Immature natural killer cell (primary cell): ENCODE results near the gene TMOD1. TPM values are rescaled to one million over a fixed set of nuclear protein-coding genes. Genes with fewer than 3 reads are reported as not detected.
A peak's percentile ranks its signal among the peaks of the same experiment; 100 is the strongest.
"Not testable (repeated sequence)": the region's sequence is repeated elsewhere in the genome, so short reads cannot be mapped to it uniquely, and the experiment has no call there.

Experiments
- DNase-seq, 3 donors: peaks; one replicate each; pipeline ENCODE4 v3.0.0; 2022; ENCODE audit warnings: mixed read lengths in 1 of 3
- H3K27ac Mint-ChIP-seq, 6 donors: one replicate each; pipeline ENCODE4 v1.8.0; 2020; ENCODE audit warnings: mixed read lengths in 6 of 6, mild to moderate bottlenecking in 5 of 6, inconsistent platforms in 4 of 6, moderate library complexity in 3 of 6
- H3K27me3 Mint-ChIP-seq, 3 donors: one replicate each; pipeline ENCODE4 v1.8.0; 2020 to 2021; ENCODE audit warnings: low read depth in 3 of 3, mild to moderate bottlenecking in 3 of 3, mixed read lengths in 3 of 3, moderate library complexity in 3 of 3, inconsistent platforms in 1 of 3
- H3K36me3 Mint-ChIP-seq, 3 donors: one replicate each; pipeline ENCODE4 v1.8.0; 2020; ENCODE audit warnings: mixed read lengths in 3 of 3, inconsistent platforms in 2 of 3, mild to moderate bottlenecking in 2 of 3
- H3K4me1 Mint-ChIP-seq, 2 donors: one replicate each; pipeline ENCODE4 v1.8.0; 2020; ENCODE audit warnings: inconsistent platforms in 2 of 2, mild to moderate bottlenecking in 2 of 2, mixed read lengths in 2 of 2, moderate library complexity in 1 of 2
- H3K4me3 Mint-ChIP-seq, 5 donors: one replicate each; pipeline ENCODE4 v1.8.0; 2020; ENCODE audit warnings: mild to moderate bottlenecking in 5 of 5, mixed read lengths in 5 of 5, inconsistent platforms in 3 of 5, moderate library complexity in 3 of 5
- H3K9me3 Mint-ChIP-seq, 6 donors: one replicate each; pipeline ENCODE4 v1.8.0; 2020; ENCODE audit warnings: mild to moderate bottlenecking in 6 of 6, mixed read lengths in 6 of 6, inconsistent platforms in 4 of 6, moderate library complexity in 3 of 6
- polyA plus RNA-seq, 3 donors: library from polyadenylated mRNA; unstranded; fragments of 300-500 nt; fragmentation: Illumina TruSeq; gene quantifications; one replicate each; pipeline ENCODE4 v1.2.3, GENCODE V29; 2021

TMOD1 gene
- polyA plus RNA-seq, 3 donors from 2014 or later: 1.7 to 4.8 (median 3.7) TPM

DNA sequence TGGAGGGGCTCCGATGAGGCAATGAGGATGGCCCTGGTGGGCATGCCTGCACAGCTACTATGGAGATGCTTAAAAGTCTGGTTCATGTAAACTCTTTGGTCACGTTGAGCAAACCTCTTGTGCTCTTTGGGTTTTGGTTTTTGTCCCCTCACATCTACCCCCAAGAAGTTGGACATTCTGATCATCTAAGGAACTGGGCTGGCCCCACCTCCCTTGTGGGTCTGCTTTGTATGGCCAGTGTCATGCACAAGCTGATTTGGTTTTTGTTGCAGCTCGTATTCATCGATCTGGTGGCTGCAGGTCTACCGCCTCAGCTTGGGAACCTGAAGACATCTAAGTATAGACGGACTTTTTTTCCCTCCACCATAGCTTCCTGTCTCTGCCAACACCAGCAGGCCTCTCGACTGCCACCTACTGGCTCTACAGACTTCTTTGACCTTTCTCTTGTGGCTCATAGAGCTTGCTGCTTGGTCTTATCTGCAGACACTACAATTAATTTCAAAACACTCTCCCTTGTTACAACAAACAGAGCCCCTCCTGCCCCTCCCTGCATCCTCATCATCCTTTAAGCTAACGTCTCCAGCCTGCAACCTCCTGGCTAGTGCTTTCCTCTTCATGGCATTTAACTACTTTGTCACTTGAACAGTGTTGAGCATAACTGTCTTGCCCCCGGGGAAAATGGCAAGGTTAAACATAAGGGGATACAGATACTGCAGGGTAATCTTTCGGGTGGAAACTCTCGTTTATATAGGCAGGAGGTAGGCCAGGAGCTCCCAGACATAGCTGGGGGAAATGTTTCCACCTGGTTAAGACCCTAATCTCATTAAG is 97.2 kb downstream of the TMOD1 start:
- peaks cover 8% of the 10 kb centered on the region in 2 donors for H3K4me1 Mint-ChIP-seq
- peak; percentile 59 to 68 (median 66) for DNase-seq
- H3K9me3 Mint-ChIP-seq: no peaks in the 10 kb centered on the region
- H3K4me3 Mint-ChIP-seq: peak overlapping the region; percentile 36 to 71 (median 64)
- H3K36me3 Mint-ChIP-seq: peaks cover 20 to 31% (median 25%) of the 10 kb centered on the region in 3 donors
- H3K27ac Mint-ChIP-seq: peak overlapping the region in 5 of 6 donors; percentile 38 to 66 (median 60)
- H3K27me3 Mint-ChIP-seq: peaks cover 0 to 2% (median 0%) of the 10 kb centered on the region in 3 donors

DNA sequence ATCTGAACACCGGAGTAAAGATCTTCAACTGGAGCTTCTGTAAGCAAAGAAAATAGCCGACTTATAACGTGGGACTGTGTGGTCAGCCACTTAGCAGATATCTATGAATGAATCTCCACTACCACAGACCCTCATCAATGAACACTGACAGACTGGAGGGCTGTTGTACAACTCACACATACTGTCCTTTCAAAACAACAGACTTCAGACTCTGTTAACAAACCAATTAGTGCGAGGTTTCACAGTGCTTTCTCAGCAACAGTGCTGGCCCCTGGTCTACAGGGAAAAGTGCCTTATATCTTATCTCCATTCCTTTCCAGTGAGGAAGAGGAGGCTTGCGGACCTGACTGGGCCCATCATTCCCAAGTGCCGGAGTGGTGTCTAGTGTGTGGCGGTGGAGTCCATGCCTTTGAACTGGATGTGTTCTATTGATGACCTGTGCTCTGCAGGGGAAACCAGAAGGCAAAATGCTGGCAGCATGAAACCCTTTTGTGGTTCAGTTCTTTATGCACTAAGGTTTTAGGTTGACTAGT is 97.9 kb downstream of the TMOD1 start:
- Mint-ChIP-seq H3K27ac (no peak overlapping the region), H3K9me3 (no peaks in the 10 kb centered on the region), H3K4me3 (no peak overlapping the region), H3K4me1 (peaks cover 8% of the 10 kb centered on the region in 2 donors), H3K27me3 (peaks cover 0 to 2% (median 0%) of the 10 kb centered on the region in 3 donors), H3K36me3 (peaks cover 20 to 31% (median 25%) of the 10 kb centered on the region in 3 donors)
- no peak for DNase-seq

DNA sequence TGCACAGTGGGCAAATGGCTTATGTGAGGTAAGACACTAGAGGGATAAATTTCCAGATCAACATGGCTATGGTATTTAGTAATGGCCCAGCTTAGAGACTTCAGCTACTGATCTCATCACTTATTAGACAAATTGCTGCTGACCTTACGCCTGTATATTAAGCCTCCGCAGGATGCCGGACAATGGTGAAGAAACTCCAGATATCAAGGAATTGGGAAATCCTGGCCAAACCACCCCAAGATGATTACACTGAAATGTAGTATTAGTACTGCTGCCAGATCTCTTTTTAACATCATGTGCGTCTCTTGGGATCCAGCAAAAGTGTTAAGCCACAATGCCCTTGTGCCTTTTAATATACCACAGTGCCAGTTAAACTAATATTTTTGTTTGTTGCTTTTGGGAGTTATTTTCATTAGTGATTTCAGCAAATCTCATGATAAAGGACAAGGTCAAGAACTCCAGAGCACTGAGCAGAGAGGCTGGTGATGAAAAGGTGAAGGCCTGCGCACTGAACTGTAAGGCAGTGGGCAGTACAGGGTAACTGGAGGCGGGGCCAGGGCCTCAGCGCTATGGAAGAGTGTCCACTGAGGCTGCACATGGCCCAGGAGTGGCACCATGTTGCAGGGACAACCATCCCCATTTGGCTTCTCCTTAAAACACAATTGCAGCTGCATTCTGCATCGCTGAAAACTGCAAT is 99.2 kb downstream of the TMOD1 start:
- no peak for DNase-seq
- Mint-ChIP-seq H3K4me1 (peaks cover 8% of the 10 kb centered on the region in 2 donors), H3K36me3 (peaks cover 20 to 39% (median 25%) of the 10 kb centered on the region in 3 donors), H3K27me3 (peaks cover 0 to 2% (median 0%) of the 10 kb centered on the region in 3 donors), H3K4me3 (no peak overlapping the region), H3K9me3 (no peaks in the 10 kb centered on the region), H3K27ac (no peak overlapping the region)

DNA sequence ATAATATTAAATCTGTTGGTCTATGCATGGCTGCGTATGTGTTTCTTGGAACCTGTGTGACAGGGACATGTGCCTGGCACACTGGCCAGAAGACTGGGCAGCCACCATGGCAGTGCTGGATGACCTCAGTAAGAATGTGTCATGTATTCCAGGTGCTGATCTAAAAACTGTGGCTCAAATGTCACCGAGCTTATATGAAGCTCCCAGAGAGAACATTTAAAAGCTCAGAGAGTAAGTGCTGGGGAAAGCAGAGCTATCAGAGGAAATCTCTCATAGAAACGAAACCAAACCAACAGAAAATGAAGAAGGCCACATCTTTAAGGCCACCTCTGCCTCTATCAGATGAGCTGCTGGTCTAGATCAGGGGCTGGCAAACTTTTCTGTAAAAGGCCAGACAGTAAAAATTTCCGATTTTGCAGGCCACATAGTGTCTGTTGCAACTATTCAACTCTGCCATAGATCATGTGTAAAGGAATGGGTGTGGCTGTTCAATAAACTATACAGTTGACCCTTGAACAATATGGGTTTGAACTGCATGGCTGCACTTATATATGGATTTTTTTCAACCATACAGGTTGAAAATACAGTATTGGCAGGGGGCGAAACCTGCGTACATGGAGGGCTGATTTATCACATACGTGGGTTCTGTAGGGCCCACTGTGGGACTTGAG is 99.9 kb downstream of the TMOD1 start:
- no peak for DNase-seq
- Mint-ChIP-seq H3K9me3 (no peaks in the 10 kb centered on the region), H3K4me1 (peaks cover 8% of the 10 kb centered on the region in 2 donors), H3K36me3 (peaks cover 20 to 41% (median 25%) of the 10 kb centered on the region in 3 donors), H3K27me3 (peaks cover 0 to 2% (median 0%) of the 10 kb centered on the region in 3 donors), H3K27ac (peak overlapping the region in 1 of 6 donors; percentile 36), H3K4me3 (no peak overlapping the region)

DNA sequence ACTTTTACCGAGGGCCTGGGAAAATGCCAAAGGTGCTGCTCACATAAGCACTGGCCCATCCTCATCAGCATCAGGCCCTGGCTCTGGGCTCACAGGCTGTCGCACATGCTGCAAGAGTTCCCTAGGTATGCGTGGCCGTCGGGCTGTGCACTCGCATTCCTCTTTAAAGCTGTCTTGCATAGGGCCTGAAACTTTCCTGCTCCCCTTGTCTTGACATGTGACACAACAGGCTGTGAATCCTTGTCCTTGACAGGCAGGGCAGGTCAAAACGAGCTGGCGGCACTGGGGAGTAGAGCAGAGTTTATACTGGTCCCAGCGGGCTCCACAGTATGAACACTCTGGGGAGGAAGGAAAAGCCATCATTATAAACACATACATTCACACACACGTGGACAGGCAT is 101.0 kb downstream of the TMOD1 start:
- H3K4me1 Mint-ChIP-seq: peaks cover 8% of the 10 kb centered on the region in 2 donors
- no peak overlapping the region for H3K4me3 Mint-ChIP-seq
- H3K36me3 Mint-ChIP-seq: peaks cover 20 to 50% (median 28%) of the 10 kb centered on the region in 3 donors
- H3K27me3 Mint-ChIP-seq: peaks cover 0 to 2% (median 0%) of the 10 kb centered on the region in 3 donors
- H3K9me3 Mint-ChIP-seq: peaks cover 0 to 2% (median 0%) of the 10 kb centered on the region in 6 donors
- no peak for DNase-seq
- H3K27ac Mint-ChIP-seq: no peak overlapping the region

DNA sequence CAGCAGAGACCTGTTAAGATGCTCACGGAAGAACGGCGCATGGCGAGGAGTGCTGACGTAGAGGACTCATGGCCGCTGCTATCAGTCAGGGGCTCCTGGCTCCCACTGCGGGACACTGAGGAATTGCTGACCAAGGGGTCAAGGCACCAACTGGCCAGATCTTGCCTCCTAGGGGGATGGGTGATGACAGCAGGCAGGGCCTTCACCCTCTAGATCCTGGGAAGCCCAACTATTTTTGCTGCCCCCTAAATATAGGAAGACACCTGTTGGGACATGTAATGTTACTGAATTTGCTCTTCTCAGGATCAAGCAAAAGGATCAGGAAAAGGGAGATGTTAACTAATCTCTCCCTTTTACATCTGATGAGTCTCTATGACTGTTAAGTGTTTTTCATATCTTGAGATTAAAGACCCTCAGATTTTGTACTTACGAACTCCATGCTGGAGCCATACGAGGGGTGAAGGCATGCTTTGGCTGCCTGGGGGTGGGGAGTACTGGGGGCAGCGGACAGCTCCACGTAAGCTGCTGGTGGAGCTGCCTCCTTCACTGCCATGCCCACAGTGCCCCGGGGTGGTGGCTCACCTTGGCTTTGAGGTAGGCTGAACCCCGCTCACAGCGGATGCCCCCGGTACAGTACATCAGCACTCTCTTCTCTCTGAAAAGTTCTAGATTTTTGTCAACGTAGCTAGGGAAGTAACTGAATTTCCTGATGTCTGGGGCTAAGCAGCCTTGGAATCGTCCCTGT is 103.6 kb downstream of the TMOD1 start:
- Mint-ChIP-seq H3K36me3 (peaks cover 20 to 52% (median 28%) of the 10 kb centered on the region in 3 donors), H3K9me3 (peaks cover 0 to 2% (median 0%) of the 10 kb centered on the region in 6 donors), H3K4me1 (no peaks in the 10 kb centered on the region), H3K4me3 (no peak overlapping the region), H3K27me3 (peaks cover 0 to 2% (median 0%) of the 10 kb centered on the region in 3 donors), H3K27ac (peak overlapping the region in 1 of 6 donors; percentile 20)
- no peak for DNase-seq

DNA sequence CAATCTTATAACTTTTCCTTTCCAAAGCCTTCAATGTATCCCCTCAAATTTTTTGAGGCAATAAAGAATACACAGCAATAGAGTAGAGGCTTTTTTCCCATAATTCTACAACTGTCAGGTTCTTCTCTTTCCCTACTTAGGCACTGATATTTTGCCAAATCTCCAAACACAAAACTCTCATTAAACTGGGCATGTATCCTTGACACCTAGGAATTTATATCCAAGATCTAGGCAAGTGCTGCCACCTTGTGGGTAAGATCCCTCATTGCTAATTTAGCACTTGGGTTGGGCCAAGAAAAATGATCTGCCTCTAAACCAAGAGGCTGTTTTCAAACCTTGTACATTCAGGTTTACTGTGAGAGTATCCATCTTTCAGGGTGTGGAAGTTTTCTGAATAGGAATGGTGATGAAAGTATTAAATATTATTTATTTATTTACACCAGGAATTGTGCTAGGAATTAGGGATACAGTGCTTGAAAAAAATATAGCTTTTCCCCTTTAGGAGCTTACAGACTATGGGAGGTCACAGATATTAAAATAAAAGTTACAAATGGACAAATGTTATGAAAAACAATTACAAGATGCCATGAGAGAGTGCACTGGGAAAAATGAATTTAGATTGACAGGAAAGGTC is 114.1 kb downstream of the TMOD1 start:
- no peaks in the 10 kb centered on the region for H3K9me3 Mint-ChIP-seq
- peak; percentile 47 to 60 (median 52) for DNase-seq
- peak overlapping the region in 2 of 6 donors; percentile 23 to 45 for H3K27ac Mint-ChIP-seq
- H3K27me3 Mint-ChIP-seq: peaks cover 0 to 2% (median 1%) of the 10 kb centered on the region in 3 donors
- H3K36me3 Mint-ChIP-seq: peaks cover 4 to 31% (median 24%) of the 10 kb centered on the region in 3 donors
- H3K4me3 Mint-ChIP-seq: no peak overlapping the region
- peaks cover 0 to 6% of the 10 kb centered on the region in 2 donors for H3K4me1 Mint-ChIP-seq

DNA sequence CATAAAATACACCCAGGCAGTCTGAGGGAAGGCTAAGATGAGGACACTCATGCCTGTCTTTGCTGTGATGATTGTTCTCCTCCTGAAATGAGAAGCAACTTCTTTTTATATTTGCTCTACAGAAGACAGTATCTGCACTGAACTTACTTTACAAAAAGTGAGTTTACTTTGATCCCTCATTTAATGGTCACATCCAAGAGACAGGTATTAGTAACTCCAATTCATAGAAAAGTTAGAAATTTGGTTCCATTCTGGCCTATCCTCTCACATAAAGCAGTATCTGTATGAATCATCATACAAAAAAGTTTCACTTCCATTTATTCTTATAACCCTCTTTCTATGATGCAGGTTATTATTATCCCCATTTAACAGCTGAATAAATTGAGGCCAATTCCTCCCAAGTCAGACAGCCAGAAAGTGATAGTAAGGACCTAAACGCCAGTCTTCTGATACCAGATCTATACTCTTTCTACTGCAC is 116.5 kb downstream of the TMOD1 start:
- peaks cover 0 to 2% (median 1%) of the 10 kb centered on the region in 3 donors for H3K27me3 Mint-ChIP-seq
- H3K27ac Mint-ChIP-seq: no peak overlapping the region
- H3K4me3 Mint-ChIP-seq: no peak overlapping the region
- H3K9me3 Mint-ChIP-seq: no peaks in the 10 kb centered on the region
- H3K36me3 Mint-ChIP-seq: peaks cover 0 to 28% (median 17%) of the 10 kb centered on the region in 3 donors
- DNase-seq: no peak
- H3K4me1 Mint-ChIP-seq: peaks cover 0 to 6% of the 10 kb centered on the region in 2 donors

DNA sequence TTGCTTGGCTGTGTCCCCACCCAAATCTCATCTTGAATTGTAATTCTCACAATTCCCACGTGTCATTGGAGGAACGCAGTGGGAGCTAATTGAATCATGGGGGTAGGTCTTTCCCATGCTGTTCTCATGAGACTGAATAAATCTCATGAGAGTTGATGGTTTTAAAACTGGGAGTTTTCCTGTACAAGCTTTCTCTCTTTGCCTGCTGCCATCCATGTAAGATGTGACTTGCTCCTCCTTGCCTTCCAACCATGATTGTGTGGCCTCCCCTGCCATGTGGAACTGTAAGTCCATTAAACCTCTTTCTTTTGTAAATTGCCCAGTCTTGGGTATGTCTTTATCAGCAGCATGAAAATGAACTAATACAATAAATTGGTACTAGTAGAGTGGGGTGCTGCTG is 118.6 kb downstream of the TMOD1 start:
- H3K27me3 Mint-ChIP-seq, DNase-seq, H3K4me1 Mint-ChIP-seq, H3K4me3 Mint-ChIP-seq, H3K27ac Mint-ChIP-seq, H3K9me3 Mint-ChIP-seq: not testable (repeated sequence)
- peaks cover 0 to 39% (median 25%) of the 10 kb centered on the region in 3 donors for H3K36me3 Mint-ChIP-seq

DNA sequence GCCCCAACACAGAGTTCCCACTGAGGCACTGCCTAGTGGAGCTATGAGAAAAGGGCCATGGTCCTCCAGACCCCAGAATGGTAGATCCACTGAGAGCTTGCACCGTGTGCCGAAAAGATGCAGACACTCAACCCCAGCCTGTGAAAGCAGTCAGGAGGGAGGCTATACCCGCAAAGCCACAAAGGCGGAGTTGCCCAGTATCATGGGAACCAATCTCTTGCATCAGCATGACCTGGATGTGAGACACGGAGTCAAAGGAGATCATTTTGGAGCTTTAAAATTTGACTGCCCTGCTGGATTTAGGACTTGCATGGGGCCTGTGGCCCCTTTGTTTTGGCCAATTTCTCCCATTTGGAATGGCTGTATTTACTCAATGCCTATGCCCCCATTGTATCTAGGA is 121.0 kb downstream of the TMOD1 start:
- not testable (repeated sequence) for H3K4me3 Mint-ChIP-seq

DNA sequence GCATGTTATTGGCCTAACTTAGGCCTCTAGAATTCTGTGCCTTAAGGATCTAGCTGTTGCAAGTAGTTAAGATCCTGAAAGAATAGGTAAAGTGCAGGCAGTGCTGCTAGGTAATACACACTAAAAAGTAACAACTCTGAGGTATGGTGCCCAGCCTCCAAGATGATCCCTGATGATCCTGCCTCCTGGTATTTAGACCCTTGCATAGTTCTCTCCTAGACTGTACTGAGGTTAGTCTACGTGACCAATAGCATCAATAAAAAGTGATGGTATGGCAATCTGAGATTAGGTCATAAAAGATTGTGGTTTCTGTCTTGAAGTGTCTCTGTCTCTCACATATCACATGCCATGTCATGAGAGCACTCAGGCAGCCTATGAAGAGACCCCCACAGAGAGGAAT is 122.5 kb downstream of the TMOD1 start:
- no peak overlapping the region for H3K4me3 Mint-ChIP-seq

More for the DNA sequence above, 121.0 kb downstream of the TMOD1 start:
- H3K4me1 Mint-ChIP-seq, DNase-seq, H3K27ac Mint-ChIP-seq, H3K9me3 Mint-ChIP-seq, H3K27me3 Mint-ChIP-seq: not testable (repeated sequence)
- H3K36me3 Mint-ChIP-seq: peaks cover 0 to 40% (median 23%) of the 10 kb centered on the region in 3 donors

DNA sequence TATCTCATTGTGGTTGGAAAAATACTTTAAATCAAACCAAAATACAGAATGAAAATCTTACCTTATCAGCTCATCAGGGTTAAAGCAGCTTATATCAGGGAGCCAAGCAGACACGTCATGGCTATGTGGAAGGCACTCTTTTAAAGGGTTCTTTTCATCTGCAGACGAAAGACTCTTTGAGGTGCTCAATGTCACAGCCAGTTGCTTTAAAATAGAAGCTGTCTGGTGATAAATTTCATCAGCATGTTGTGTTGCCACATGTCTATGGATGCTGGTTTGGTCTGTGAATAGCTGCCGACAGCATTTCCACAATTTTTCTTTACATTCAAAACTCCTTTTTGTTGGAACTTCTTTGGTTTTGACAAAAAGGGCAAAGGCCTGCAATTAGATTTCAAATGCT is 124.2 kb downstream of the TMOD1 start:
- H3K4me1 Mint-ChIP-seq: peaks cover 0 to 6% of the 10 kb centered on the region in 2 donors
- no peaks in the 10 kb centered on the region for H3K9me3 Mint-ChIP-seq
- DNase-seq: no peak
- H3K27ac Mint-ChIP-seq: no peak overlapping the region
- peaks cover 0 to 30% (median 13%) of the 10 kb centered on the region in 3 donors for H3K36me3 Mint-ChIP-seq
- H3K4me3 Mint-ChIP-seq: no peak overlapping the region
- no peaks in the 10 kb centered on the region for H3K27me3 Mint-ChIP-seq

More for the DNA sequence above, 122.5 kb downstream of the TMOD1 start:
- peaks cover 0 to 3% of the 10 kb centered on the region in 2 donors for H3K4me1 Mint-ChIP-seq
- peaks cover 0 to 36% (median 18%) of the 10 kb centered on the region in 3 donors for H3K36me3 Mint-ChIP-seq
- no peak overlapping the region for H3K27ac Mint-ChIP-seq
- H3K9me3 Mint-ChIP-seq: no peaks in the 10 kb centered on the region
- H3K27me3 Mint-ChIP-seq: peaks cover 0 to 1% (median 0%) of the 10 kb centered on the region in 3 donors
- no peak for DNase-seq
